Psoas muscle (tissue), 8 donors: ENCODE results near the gene LMLN. TPM values are rescaled to one million over a fixed set of nuclear protein-coding genes. Genes with fewer than 3 reads are reported as not detected.
A peak's percentile ranks its signal among the peaks of the same experiment; 100 is the strongest.
"Not testable (repeated sequence)": the region's sequence is repeated elsewhere in the genome, so short reads cannot be mapped to it uniquely, and the experiment has no call there.

Experiments
- ATAC-seq, 4 donors: fragments of 200-7000 bp; cut with Tn5 transposase; one replicate each; pipeline ENCODE4 v1.9.1; 2020; ENCODE audit warnings: moderate library complexity in 3 of 4, mild to moderate bottlenecking in 2 of 4
- DNase-seq, 2 donors: peaks; one replicate each; pipeline ENCODE4 v3.0.0-alpha.2; 2020
- H3K27ac ChIP-seq: fragments of 200-600 bp; one replicate; pipeline ENCODE4 v1.8.0; 2022
- H3K27me3 ChIP-seq, 3 donors: fragments of 200-600 bp in 1 of 3; one replicate each; pipeline versions ENCODE4 v1.6.1 to v1.8.0; 2013 to 2022; ENCODE audit warnings: low read length in 2 of 3, mild to moderate bottlenecking in 2 of 3, moderate library complexity in 1 of 3; ENCODE audit not compliant: insufficient read depth in 3 of 3
- H3K36me3 ChIP-seq, 2 donors: fragments of 200-600 bp in 1 of 2; one replicate each; pipeline versions ENCODE4 v1.6.1 to v1.8.0; 2013 to 2022; ENCODE audit warnings: low read depth in 1 of 2, mild to moderate bottlenecking in 1 of 2, moderate library complexity in 1 of 2; ENCODE audit not compliant: insufficient read depth in 1 of 2
- H3K4me1 ChIP-seq: fragments of 200-600 bp; one replicate; pipeline ENCODE4 v1.8.0; 2022
- H3K4me3 ChIP-seq: fragments of 200-600 bp; one replicate; pipeline ENCODE4 v1.8.0; 2022; ENCODE audit warnings: mild to moderate bottlenecking
- H3K9me3 ChIP-seq: fragments of 200-600 bp; one replicate; pipeline ENCODE4 v1.8.0; 2022
- CTCF ChIP-seq: fragments of 200-600 bp; IDR thresholded peaks from one replicate; pipeline ENCODE4 v1.8.0; 2022; ENCODE audit warnings: antibody characterized with exemption
- WGBS, 3 donors: extraction: QIAGEN DNeasy Blood & Tissue Kit; methylation state at CpG; one replicate each; pipeline versions ENCODE4 v1.1.6 to v1.1.7; 2013; 5-methylcytosine and 5-hydroxymethylcytosine counted together
- intact Hi-C, 2 donors: fragments of 100-400 bp; cut with DNase I; formaldehyde crosslinking; loops; one replicate each; pipeline versions ENCODE4 v1.11.0 to v1.14.2; 2022
- polyA plus RNA-seq, 3 donors: library from polyadenylated mRNA; stranded (reverse); fragments of 200-250 nt; gene quantifications; one replicate each; pipeline ENCODE4 v1.2.3, GENCODE V29; 2013
- total RNA-seq, 4 donors: library from RNA; stranded (reverse); fragmentation: NEBNext Ultra II Directional in 2 of 4; extraction: Animal tissue kit (Norgen Biotek cat#: 25700) in 2 of 4; gene quantifications; one replicate each; pipeline versions ENCODE4 v1.2.1 to v1.2.4, GENCODE V29; 2021 to 2023
- donor health status: healthy with polysubstance abuse.
- donor health status: DM: no; HTN: no; CAD: no; lungs with moderate emphysema.
- donor health status: Bipolar disorder and iron deficiency.
- donor health status: healthy.
- donor health status: DM: yes; HTN: yes; CAD: no.
- donor health status: DM: no; HTN: no; CAD: no.
- donor health status: DM: no; HTN: no; CAD: no.
- donor health status: DM: yes; HTN: yes; CAD: no.

LMLN gene
- total and polyA plus RNA-seq, 7 donors, result 1.5 to 8.3 (median 5.0) TPM

- Histone ChIP-seq H3K9me3 (no peaks in the 10 kb centered on the region), H3K4me3 (no peak overlapping the region), H3K27ac (peak overlapping the region; percentile 4), H3K36me3 (peaks cover 11 to 45% of the 10 kb centered on the region in 2 donors), H3K4me1 (peaks cover 28% of the 10 kb centered on the region), H3K27me3 (no peaks in the 10 kb centered on the region)
- ATAC-seq (no peak), DNase-seq (no peak)
- 76 to 81% (median 80%) methylated on average over 5 of the region's 5 CpGs for WGBS, 3 donors
- TF ChIP-seq CTCF, result no peak
- intact Hi-C loops, result no loop called here
Measured at GRCh38 chr3:197957790-197958133, 2.3 kb upstream of the LMLN start.

DNA sequence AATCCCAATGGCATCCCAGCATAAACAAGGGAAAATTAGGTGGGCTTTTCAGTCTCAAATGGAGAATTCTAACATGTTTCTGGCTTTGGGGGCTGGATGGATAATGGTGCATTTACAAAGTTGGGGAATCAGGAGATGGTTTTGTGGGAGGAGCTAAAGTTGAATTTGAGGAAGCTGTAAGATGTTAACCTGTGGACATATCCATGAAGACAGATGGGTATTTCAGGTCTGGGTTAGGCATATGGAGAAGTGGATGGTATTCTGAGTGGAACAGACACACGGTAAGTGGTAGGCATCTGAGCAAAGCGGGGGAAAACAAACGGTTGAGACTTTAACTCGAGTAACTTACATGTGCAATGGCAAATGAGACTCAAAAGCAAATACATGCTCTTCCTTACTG, 1.7 kb upstream of the LMLN start:
- DNase-seq, result no peak
- WGBS, 3 donors, result 90 to 93% (median 92%) methylated on average over 4 of the region's 4 CpGs
- peaks cover 23% of the 10 kb centered on the region for H3K4me1 ChIP-seq
- no peak overlapping the region for H3K4me3 ChIP-seq
- peaks cover 9 to 39% of the 10 kb centered on the region in 2 donors for H3K36me3 ChIP-seq
- no peak overlapping the region for H3K27ac ChIP-seq
- H3K27me3 ChIP-seq, result no peaks in the 10 kb centered on the region
- TF ChIP-seq CTCF, result no peak
- intact Hi-C loops, result no loop called here
- ATAC-seq, result no peak
- no peaks in the 10 kb centered on the region for H3K9me3 ChIP-seq

DNA sequence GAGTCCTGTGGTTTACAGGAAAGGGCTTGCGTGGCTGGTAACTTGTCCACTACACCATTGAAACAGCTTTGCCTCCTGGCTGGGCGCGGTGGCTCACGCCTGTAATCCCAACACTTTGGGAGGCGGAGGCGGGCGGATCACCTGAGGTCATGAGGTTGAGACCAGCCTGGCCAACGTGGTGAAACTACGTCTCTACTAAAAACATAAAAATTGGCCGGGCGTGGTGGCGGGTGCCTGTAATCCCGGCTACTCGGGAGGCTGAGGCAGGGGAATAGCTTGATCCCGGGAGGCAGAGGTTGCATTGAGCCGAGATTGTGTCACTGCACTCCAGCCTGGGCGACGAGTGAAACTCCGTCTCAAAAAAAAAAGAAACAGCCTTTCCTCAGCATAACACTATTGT, 1.2 kb upstream of the LMLN start:
- Histone ChIP-seq H3K27ac (peak overlapping the region; percentile 81), H3K4me1 (peaks cover 19% of the 10 kb centered on the region), H3K36me3 (peaks cover 7 to 34% of the 10 kb centered on the region in 2 donors), H3K4me3 (peak overlapping the region; percentile 84)
- DNase-seq, intact Hi-C loops, H3K27me3 ChIP-seq, H3K9me3 ChIP-seq, ATAC-seq: not testable (repeated sequence)
- WGBS, 3 donors, result 89 to 92% (median 90%) methylated on average over 19 of the region's 19 CpGs

DNA sequence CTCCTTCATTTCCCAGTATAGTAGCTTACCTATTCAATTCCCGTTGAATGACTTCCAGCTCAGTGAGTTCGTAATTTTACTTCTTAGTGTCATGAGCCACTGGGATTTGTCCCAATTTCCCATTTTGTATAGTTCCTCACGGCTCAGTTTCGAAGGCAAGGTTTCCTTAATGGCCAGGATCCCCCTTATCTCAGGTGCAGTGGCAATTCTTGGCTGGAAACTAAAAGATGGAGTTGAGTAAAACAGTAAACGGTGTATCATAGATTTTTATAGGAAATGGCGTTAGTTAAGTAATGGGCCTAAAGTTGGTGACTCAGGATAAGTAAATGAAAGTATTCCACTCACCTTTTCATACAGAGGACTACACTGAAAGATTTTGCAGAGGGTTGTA, 522 bp upstream of the LMLN start:
- Histone ChIP-seq H3K4me3 (peak overlapping the region; percentile 84), H3K9me3 (no peaks in the 10 kb centered on the region), H3K36me3 (peaks cover 2 to 27% of the 10 kb centered on the region in 2 donors), H3K27me3 (no peaks in the 10 kb centered on the region), H3K27ac (peak overlapping the region; percentile 81), H3K4me1 (peaks cover 16% of the 10 kb centered on the region)
- ATAC-seq (no peak), DNase-seq (no peak)
- 49 to 57% (median 55%) methylated on average over 6 of the region's 6 CpGs for WGBS, 3 donors
- intact Hi-C loops, result no loop called here
- TF ChIP-seq CTCF, result no peak

DNA sequence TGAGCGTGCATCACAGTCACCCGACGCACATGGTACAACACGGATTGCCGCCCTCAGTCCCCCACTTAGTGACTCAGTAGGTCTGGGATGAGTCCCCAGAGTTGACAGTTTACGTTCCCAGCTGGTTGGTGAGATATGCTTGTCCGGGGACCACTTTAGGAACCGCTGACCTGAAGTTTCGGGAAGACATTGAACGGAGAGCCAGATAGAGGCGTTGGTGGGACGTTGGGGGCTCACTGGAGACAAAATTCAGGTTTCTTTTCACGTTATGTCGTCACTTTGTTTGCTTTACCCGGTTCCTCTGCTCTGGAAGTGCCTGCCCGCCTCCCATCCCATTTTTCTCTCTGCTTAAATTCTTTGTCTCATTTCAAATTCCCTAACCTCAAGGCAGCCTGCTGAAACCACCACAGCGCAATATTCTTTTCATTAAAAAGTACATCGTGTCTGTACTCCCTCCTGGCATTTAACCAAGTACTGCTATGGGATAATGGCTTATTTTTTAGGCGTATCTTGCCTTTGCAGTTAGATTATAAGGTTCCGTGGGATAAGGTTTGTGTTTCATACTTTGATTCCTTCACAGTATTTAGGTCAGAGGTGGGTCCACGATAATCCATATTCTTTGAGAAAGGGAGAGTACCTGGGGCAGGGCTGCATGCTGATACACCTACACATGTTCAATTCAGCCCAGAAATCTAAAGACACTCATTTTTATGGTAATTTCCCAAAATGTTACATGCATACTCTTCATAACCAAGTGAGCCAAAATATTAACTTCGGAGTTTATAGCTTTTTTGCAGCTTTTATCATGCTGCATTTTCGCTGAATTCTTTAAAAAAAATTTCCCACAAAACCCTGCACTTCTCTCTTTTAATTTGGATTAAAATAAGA, 921 bp downstream of the LMLN start:
- H3K4me3 ChIP-seq, result peak overlapping the region; percentile 84
- ATAC-seq (no peak), DNase-seq (peak in 1 of 2 donors; percentile 30)
- peaks cover 0 to 13% of the 10 kb centered on the region in 2 donors for H3K36me3 ChIP-seq
- 9 to 12% (median 11%) methylated on average over 23 of the region's 23 CpGs for WGBS, 3 donors
- intact Hi-C loops, result no loop called here
- no peaks in the 10 kb centered on the region for H3K9me3 ChIP-seq
- peak overlapping the region; percentile 81 for H3K27ac ChIP-seq
- TF ChIP-seq CTCF, result no peak
- H3K4me1 ChIP-seq, result peaks cover 16% of the 10 kb centered on the region
- H3K27me3 ChIP-seq, result no peaks in the 10 kb centered on the region
